ENCODE measurements around the gene HNRNPU.
A peak's percentile ranks its signal among the peaks of the same experiment; 100 is the strongest.
"Not testable (repeated sequence)": the region's sequence is repeated elsewhere in the genome, so short reads cannot be mapped to it uniquely, and the experiment has no call there.

HNRNPU gene

GRCh38 chr1:244839656-244840055, 24.7 kb downstream of the HNRNPU start:
- no peak for DNase-seq

GRCh38 chr1:244837597-244838258, 26.6 kb downstream of the HNRNPU start:
- no peak for DNase-seq

GRCh38 chr1:244836584-244836983, 27.8 kb downstream of the HNRNPU start:
- DNase-seq: no peak

GRCh38 chr1:244836135-244836521, 28.2 kb downstream of the HNRNPU start:
- no peak for DNase-seq

- DNase-seq: peak; percentile 81
These were observed 28.8 kb downstream of the HNRNPU start, which contains the start of gene COX20 for GRCh38 chr1:244835276-244836134. Gene COX20 (plus strand): TSS chr1:244835658. CDS start chr1:244835715, 57 bp downstream.

- peak; percentile 81 for DNase-seq
These were observed 29.6 kb downstream of the HNRNPU start for GRCh38 chr1:244834543-244835275.

- peak; percentile 16 for DNase-seq
These were observed 30.4 kb downstream of the HNRNPU start for GRCh38 chr1:244833734-244834542.

GRCh38 chr1:244833260-244833659, 31.1 kb downstream of the HNRNPU start:
- DNase-seq: not testable (repeated sequence)

- no peak for DNase-seq
These were observed 33.7 kb downstream of the HNRNPU start for GRCh38 chr1:244830639-244831038.

- no peak for DNase-seq
These were observed 37.6 kb downstream of the HNRNPU start for GRCh38 chr1:244826712-244827111.

- DNase-seq: no peak
These were observed 41.5 kb downstream of the HNRNPU start for GRCh38 chr1:244822878-244823277.

- DNase-seq: no peak
These were observed 43.2 kb downstream of the HNRNPU start for GRCh38 chr1:244821134-244821533.

- no peak for DNase-seq
These were observed 44.2 kb downstream of the HNRNPU start for GRCh38 chr1:244820131-244820530.

- no peak for DNase-seq
These were observed 46.9 kb downstream of the HNRNPU start for GRCh38 chr1:244817415-244817894.

GRCh38 chr1:244815600-244816099, 48.7 kb downstream of the HNRNPU start:
- DNase-seq: no peak

- no peak for DNase-seq
These were observed 51.0 kb downstream of the HNRNPU start for GRCh38 chr1:244813327-244813726.

GRCh38 chr1:244810221-244810620, 54.1 kb downstream of the HNRNPU start:
- no peak for DNase-seq

- DNase-seq: no peak
These were observed 57.2 kb downstream of the HNRNPU start for GRCh38 chr1:244807138-244807537.

GRCh38 chr1:244804841-244805240, 59.5 kb downstream of the HNRNPU start:
- DNase-seq: no peak

- no peak for DNase-seq
These were observed 61.6 kb downstream of the HNRNPU start for GRCh38 chr1:244802556-244803239.

GRCh38 chr1:244802041-244802440, 62.3 kb downstream of the HNRNPU start:
- no peak for DNase-seq
